ENCODE data around the gene SMS.

SMS gene

DNA sequence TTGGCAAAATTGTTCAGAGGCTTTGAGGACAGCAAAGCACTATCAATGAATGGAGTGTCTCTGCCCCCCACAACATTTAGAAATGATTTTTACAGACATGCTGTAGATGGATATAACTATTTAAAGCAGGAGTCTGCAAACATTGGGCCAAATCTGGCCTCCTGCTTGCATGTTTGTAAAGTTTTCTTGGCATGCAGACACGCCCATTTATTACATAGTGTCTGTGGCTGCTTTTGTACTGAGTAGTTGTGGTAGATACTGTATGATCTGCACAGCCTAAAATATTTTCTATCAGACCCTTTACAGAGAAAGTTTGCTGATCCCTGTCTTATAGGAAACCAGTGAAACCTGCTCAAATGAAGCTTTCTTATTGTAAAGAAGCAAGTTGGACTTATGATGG lies 46.1 kb downstream of the SMS start:
- no peak for DNase-seq

GRCh38 chrX:21989384-21989783 lies 48.9 kb downstream of the SMS start:
- DNase-seq, result no peak

DNA sequence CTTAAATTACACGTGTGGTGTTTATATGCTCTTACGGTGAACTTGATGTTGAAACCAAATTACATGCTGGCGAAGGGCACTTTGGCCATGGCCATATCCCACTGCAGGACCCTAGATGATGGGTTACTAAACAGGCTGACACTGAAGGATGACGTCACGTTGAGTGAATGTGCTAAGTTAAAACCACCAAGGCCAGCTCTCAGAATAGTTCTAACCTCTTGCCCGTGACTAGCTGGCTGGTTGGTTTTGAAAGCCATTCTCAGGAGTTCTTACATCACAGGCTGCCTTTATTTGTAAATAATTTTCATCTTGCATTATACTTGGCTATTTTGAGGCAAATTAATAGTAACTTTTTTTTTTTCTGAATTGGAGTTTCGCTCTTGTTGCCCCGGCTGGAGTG lies 50.3 kb downstream of the SMS start:
- no peak for DNase-seq

GRCh38 chrX:21991504-21991903 lies 51.0 kb downstream of the SMS start:
- DNase-seq, result no peak

DNA sequence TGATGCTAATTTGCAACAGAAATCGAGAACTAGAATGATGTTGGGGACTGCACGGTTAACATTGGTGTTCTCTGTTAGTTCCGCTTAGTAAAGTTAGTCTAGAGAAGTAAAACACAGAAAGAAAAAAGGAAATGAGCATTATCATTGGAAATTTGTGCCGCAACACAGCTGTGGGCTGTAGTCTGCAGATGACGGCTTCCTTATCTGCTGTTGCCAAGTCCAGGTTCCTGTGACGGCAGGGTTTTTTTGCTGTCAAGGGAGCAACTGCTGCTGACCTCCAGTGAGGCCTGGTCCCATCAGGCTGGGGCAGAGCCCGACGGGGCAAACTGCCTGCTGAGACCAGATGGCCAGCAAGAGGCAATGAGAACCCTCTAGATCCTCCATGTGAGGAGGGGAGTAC lies 52.8 kb downstream of the SMS start:
- DNase-seq, result no peak

GRCh38 chrX:21996872-21997455 lies 56.5 kb downstream of the SMS start:
- no peak for DNase-seq

DNA sequence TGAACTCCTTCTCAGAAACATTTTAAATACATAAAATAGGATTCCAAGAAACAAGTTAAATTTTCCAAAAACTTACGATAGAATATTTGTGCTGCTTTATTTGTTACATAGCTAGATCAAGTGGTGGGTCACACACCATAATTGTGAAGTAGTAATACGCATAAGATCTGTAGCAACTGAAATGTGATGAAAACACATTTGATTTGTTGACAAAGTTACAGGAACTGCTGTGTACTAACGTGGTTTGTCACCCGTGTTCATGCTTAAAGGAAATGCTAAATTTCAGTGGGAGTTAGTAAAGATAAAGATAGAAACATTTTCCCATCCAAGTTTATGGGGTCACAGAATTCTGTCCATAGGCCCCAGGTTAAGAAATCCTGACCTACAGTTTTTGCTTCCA lies 57.5 kb downstream of the SMS start:
- DNase-seq, result no peak

DNA sequence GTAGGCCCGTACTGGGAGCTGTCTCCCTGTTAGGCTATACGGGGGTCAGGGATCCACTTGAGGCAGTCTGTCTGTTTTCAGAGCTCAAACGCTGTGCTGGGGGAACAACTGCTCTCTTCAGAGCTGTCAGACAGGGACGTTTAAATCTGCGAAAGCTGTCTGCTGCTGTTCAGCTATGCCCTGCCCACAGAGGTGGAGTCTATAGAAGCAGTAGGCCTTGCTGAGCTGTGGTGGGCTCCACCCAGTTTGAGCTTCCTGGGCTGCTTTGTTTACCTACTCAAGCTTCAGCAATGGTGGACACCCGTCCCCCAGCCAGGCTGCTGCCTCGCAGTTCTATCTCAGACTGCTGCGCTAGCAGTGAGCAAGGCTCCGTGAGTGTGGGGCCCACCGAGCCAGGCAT lies 64.4 kb downstream of the SMS start:
- no peak for DNase-seq

GRCh38 chrX:22012051-22012450 lies 71.5 kb downstream of the SMS start:
- no peak for DNase-seq

- DNase-seq, result no peak
These were observed 72.4 kb downstream of the SMS start for GRCh38 chrX:22012931-22013330.

GRCh38 chrX:22015139-22015750 lies 74.7 kb downstream of the SMS start:
- no peak for DNase-seq

- no peak for DNase-seq
These were observed 81.3 kb downstream of the SMS start for GRCh38 chrX:22021751-22022324.

GRCh38 chrX:22024577-22024976 lies 84.1 kb downstream of the SMS start:
- DNase-seq, result no peak

DNA sequence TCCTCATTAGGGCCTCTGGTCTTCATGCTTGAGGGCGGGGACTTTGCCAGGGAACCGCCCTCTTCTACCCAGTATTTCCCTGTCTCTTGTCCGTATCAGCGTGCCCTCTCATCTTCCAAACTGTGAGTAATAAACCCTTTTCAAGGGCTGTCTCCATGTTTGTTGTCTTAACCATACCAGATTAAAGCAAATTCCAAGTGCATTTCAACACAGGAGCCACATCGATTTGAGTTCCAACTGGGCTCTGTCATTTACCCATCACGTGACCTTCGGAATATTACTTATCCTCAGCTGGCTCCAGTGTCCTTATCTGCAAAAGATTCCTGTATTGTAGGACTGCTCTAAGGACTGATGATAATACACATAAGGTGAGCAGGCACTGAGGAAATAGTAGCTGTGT lies 85.2 kb downstream of the SMS start:
- DNase-seq, result no peak

GRCh38 chrX:22026731-22027130 lies 86.2 kb downstream of the SMS start:
- no peak for DNase-seq

DNA sequence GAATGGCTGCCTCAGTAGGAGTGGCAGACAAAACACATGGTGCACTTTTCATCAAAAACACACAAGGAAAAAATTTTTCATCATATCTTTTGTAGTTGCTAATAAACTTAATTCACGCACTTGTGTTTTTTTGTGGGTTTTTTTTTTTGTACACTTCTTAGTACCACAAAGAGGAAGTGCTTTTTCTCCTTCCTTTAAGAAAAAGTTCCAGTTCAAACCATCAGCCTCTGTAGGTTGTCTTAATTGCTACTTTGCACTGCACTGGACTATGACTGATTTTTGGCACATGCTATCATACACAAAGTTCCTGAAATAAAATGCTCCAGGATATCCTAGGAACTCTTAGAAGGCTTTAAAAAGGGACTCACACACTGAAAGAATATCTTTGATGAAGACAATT lies 91.6 kb downstream of the SMS start, which contains the start of gene PHEX:
Gene PHEX, plus strand, starts transcription at position 242 of the 400 bp plus-strand sequence. CDS start 681 bp downstream, outside the sequence.
- DNase-seq, result no peak

- DNase-seq, result no peak
These were observed 92.0 kb downstream of the SMS start for GRCh38 chrX:22032506-22032905.

GRCh38 chrX:22033818-22034217 lies 93.3 kb downstream of the SMS start:
- no peak for DNase-seq

DNA sequence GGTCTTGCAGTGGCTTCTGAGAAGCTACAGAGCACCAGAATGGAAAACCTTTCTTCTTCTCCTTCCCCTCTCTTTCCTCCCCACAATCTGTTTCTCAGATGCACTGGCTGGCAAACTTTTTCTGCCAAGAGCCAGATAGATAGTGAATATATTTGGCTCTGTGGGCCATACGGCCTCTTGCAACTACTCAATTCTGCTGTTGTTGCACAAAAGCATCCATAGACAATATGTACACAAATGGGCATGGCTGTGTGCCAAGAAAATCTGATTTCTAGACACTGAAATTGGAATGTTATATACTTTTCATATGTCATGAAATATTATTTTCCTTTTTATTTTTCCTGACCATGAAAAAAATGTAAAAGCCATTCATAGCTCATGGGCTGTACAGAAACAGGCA lies 94.7 kb downstream of the SMS start:
- no peak for DNase-seq

GRCh38 chrX:22037225-22037624 lies 96.7 kb downstream of the SMS start:
- no peak for DNase-seq

GRCh38 chrX:22037911-22038537 lies 97.5 kb downstream of the SMS start:
- no peak for DNase-seq

GRCh38 chrX:22039541-22039940 lies 99.0 kb downstream of the SMS start:
- no peak for DNase-seq

- no peak for DNase-seq
These were observed 99.7 kb downstream of the SMS start for GRCh38 chrX:22040184-22040583.

DNA sequence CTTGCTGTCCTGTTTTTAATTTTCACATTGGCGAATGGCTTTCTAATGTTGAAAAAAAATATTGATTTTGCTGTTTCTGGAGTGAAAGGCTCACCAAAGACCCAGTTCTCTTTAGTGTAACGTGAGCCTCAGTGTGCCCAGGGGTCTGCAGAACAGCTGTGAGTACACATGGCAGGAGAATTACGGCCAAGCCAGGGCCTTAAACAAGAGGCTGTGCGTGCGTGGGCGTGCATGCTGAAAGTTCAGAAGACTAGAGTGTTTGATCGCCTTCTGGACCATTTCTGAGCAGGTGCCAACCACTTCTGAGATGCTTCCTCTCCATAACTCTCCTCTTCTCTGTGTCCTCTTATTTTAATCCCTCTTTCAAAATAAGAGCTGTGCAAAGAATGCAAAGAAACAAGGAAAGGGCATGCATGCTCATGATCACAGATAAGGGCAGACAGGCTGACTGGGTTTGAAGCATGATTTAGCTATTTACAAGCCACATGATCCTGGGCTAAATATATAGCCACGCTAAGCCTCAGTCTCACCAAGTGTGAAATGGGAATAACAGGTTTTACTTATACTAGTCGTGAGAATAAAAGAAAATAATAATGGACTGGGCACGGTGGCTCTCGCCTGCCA lies 101.5 kb downstream of the SMS start:
- no peak for DNase-seq
